ENCODE results near the gene MCTP1.

Gene MCTP1

DNA sequence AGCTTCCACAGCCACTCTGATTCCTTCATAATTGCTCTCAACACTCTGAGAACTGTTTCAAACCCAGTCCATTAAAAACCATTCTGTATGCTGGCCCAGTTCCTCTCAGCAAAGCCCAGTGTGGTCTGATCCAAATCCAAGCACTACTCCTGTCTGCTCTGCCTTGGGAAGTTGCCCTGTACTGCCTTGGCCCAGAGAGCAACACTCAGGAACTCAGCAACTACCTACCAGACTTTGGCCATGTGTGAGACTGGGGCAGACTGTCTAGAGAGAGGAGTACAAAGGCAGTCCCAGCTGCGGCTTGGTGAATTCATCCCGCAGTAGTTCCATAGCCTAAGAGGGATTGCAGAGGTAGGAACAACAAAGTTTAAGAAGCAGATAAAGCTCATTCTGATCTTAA lies 214.4 kb downstream of the MCTP1 start:
- no peak for FAIRE-seq

GRCh38 chr5:95069948-95070347 lies 214.9 kb downstream of the MCTP1 start:
- no peak for FAIRE-seq

- FAIRE-seq, result no peak
Measured at GRCh38 chr5:95069021-95069420, 215.9 kb downstream of the MCTP1 start.

GRCh38 chr5:95068289-95068910 lies 216.5 kb downstream of the MCTP1 start:
- FAIRE-seq, result no peak

DNA sequence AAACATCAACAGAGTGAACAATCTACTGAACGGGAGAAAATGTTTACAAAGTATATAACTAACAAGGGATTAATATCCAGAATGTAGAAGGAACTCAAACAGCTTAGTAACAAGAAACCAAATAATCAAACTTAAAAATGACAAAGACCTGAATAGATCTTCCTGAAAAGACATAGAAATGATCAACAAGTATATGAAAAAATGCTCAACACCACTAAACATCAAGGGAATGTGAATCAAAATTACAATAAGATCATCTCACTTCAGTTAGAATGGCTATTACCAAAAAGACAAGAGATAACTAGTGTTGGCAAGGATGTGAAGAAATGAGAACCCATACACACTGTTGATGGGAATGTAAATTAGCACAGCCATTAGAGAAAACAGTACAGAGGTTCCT lies 218.8 kb downstream of the MCTP1 start:
- no peak for FAIRE-seq

- FAIRE-seq, result no peak
Measured at GRCh38 chr5:95063492-95063891, 221.4 kb downstream of the MCTP1 start.

- FAIRE-seq, result no peak
Measured at GRCh38 chr5:95060098-95060497, 224.8 kb downstream of the MCTP1 start.

- no peak for FAIRE-seq
Measured at GRCh38 chr5:95059636-95060035, 225.3 kb downstream of the MCTP1 start.

DNA sequence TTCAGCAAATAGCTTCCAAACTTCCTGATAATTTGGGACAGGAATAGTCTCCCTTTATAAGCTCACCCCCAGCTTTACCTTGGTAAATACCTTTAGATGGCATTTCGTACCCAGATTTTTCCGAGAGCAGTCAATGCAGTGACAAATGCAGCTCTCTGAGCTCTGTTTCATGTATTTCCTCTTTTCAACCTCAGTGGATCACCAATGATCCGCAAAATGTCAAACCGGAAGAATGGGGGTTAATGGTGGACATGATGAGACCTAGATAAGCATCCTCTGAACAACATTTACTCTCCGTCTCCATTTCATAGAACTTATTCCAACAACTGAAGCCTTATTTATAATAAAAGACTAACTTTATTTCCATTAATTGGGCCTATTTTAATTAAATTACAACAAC lies 227.3 kb downstream of the MCTP1 start:
- FAIRE-seq, result no peak

- FAIRE-seq, result no peak
Measured at GRCh38 chr5:95053253-95053652, 231.6 kb downstream of the MCTP1 start.

DNA sequence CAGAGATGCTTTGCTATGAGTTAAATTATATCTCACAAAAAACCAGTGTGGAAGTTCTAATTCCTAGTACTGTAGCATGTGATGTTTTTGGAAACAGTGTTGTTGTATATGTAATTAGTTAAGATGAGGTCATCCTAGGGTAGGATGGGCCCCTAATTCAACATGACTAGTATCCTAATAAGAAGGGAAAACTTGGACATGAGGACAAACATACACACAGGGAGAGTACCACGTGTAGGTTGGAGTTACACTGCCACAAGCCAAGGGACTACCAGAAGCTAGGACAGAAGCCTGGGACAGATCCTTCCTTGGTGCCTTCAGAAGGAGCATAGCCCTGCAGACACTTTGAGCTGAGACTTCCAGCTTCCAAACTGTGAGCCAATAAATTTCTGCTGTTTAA lies 234.2 kb downstream of the MCTP1 start:
- no peak for FAIRE-seq

GRCh38 chr5:95048628-95049027 lies 236.3 kb downstream of the MCTP1 start:
- FAIRE-seq, result no peak

GRCh38 chr5:95045181-95045965 lies 239.5 kb downstream of the MCTP1 start:
- no peak for FAIRE-seq

DNA sequence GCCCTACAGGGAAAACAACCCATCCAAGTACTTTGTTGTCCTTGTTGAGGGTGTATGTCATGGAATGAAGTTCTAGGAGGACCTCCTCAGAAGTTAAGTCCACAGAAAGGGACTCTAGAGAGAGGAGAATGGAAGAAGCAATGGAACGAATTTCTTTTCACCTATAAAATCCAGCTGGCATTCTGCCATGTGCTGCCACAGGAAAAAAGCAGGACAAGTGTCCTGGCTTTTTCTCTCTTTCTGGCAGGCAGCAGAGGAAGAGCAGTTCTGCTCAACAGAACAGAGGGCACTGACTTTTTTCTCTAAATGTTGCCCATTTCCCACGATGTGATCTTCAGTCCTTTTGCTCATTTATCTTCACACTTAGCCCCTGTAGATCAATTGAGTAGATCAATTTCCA lies 240.8 kb downstream of the MCTP1 start:
- FAIRE-seq, result no peak

GRCh38 chr5:95043648-95044047 lies 241.2 kb downstream of the MCTP1 start:
- FAIRE-seq, result no peak

GRCh38 chr5:95043234-95043633 lies 241.7 kb downstream of the MCTP1 start:
- no peak for FAIRE-seq

- no peak for FAIRE-seq
Measured at GRCh38 chr5:95042037-95042436, 242.9 kb downstream of the MCTP1 start.

DNA sequence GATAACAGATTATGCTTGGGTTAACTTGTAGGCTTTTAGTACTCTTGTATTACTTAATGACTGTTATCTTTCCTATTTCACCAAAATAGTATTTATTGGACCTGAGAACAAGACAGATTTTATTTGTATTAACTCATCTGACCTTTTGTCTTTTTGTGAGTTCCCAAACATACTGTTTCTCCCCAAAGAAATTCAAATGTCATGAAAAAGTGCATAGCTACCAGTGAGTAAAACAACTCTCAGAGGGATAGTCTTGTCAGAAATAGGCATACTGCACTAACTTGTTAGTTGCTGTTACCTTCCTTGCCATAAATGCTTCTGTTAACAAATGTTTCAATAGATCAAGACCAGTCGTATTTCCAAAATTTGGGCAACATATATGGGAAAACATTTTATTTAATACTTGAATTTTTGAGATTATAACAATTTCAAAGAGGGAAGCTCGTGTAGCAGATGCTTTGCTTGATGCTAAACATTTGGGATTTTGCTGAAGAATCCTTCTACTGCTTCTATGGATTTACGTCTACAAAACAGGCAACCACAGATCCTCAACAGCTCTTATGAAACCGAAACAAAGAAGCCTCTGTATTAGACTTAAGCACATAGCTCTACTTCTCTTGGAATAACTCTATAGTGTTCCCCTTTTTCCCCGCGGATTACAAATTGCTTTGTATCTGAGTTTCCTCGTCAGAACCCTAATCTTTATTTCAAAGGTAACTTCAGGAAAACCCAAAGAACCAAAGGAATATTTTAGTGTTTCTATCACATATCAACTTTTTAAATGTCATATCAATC lies 248.8 kb downstream of the MCTP1 start:
- FAIRE-seq, result no peak

DNA sequence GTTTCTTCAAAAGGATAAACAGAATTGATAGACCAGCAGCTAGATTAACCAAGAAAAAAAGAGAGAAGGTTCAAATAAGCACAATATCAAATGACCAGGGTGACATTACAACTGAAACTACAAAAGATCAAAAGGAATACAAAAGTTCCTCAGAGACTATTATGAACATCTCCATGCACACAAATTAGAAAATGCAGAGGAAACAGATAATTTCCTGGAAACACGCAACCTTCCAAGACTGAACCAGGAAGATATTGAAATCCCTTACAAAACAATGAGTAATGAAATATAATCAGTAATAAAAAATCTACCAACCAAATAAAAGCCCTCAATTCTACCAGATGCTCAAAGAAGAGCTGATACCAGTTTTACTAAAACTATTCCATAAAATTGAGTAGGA lies 252.1 kb downstream of the MCTP1 start:
- no peak for FAIRE-seq

GRCh38 chr5:95029569-95030366 lies 255.1 kb downstream of the MCTP1 start:
- FAIRE-seq, result no peak

- FAIRE-seq, result no peak
Measured at GRCh38 chr5:95027775-95028174, 257.1 kb downstream of the MCTP1 start.

DNA sequence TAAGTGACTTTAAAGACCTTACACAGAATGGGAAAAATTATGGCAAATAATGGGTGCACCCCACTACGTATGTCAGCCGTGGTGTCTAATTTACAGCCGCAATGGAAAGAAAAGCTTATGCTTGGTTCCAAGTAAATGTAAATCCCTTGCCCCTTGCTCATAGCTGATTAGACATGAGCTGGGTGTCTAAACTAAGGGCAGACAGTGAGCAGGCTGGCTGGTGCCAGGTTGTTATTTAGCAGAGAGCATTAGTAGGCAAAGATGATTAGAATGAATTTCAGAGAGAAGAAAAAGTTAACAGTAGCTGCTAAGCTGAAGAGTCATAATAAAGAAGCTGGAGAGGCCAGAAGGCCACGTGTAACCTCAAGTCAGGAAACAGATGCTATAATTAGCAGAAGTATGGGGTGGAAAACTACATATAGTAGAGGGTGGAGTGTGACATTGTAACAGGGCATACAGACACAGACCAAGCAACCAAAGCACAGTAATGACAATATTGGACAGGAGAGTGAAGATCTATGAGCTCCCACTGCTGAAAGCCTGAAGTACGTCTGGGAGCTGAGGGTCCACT lies 257.7 kb downstream of the MCTP1 start:
- FAIRE-seq, result no peak

DNA sequence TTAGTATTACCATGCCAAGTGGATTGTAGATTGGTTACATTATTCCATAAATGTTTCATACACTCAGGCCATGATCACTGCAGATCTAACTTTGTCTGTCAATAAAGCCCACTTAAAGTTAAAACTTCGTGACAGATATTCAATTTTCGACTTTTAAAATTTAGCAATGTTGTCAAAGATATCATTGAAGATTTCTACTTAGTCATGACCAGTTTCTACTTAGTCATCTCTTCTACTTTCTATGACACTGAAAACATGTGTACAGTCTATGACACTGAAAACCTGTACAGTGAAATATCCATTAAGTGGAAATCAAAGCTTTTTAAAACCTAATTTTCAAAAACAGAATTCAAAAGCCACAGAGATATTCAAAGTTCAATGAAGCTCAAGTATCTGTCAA lies 258.2 kb downstream of the MCTP1 start:
- FAIRE-seq, result no peak

Measured in islet of Langerhans (tissue), 1 donor.